Motor neuron (in vitro differentiated cells): ENCODE results near the gene KIF26A. TPM values are rescaled to one million over a fixed set of nuclear protein-coding genes. Genes with fewer than 3 reads are reported as not detected.

Experiments
- ATAC-seq, 8 experiments: fragments of 200-7000 bp; cut with Tn5 transposase; replicated peaks in 6 of 8; 2 replicates each; pipeline ENCODE4 v1.8.0; 2021; ENCODE audit warnings: mild to moderate bottlenecking in 8 of 8, moderate library complexity in 8 of 8
- H3K27ac ChIP-seq, 2 donors: fragments of 250-450 bp; sonication (Bioruptor Pico); 2 replicates each; pipeline ENCODE4 v1.9.0; 2021; ENCODE audit warnings: antibody characterized with exemption in 2 of 2, mild to moderate bottlenecking in 2 of 2, moderate library complexity in 1 of 2
- H3K4me1 ChIP-seq, 2 donors: fragments of 250-450 bp; sonication (Bioruptor Pico); replicated peaks in 1 of 2; 2 replicates each; pipeline ENCODE4 v1.6.1; 2021; ENCODE audit warnings: antibody characterized with exemption in 2 of 2, mild to moderate bottlenecking in 2 of 2, moderate library complexity in 1 of 2
- H3K4me3 ChIP-seq, 5 donors: fragments of 250-450 bp; sonication (Bioruptor Pico); 2 replicates each; pipeline ENCODE4 v1.9.0; 2021; ENCODE audit warnings: antibody characterized with exemption in 5 of 5, mild to moderate bottlenecking in 5 of 5, moderate library complexity in 4 of 5
- WGBS, 10 experiments: fragments of 450-650 bp; shearing (Covaris generic); methylation state at CpG; one replicate each; pipeline ENCODE4 v1.0.0; 2022; 5-methylcytosine and 5-hydroxymethylcytosine counted together
- in situ Hi-C, 9 experiments: fragments of 400-800 bp; cut with MboI; loops; one replicate each; pipeline ENCODE4 v1.15.0; 2021; ENCODE audit warnings: low sequenced_read_pairs in 9 of 9, low pct_unique_long_range_greater_than_20kb in 2 of 9; ENCODE audit not compliant: unreplicated experiment in 9 of 9
- total RNA-seq, 8 experiments: library from RNA; unstranded; fragments of 300-600 nt; gene quantifications; 2 replicates each; pipeline versions ENCODE4 v1.2.3 to v1.2.4, GENCODE V29; 2022

KIF26A gene
- total RNA-seq, 8 experiments from 2014 or later, result 0.20 to 14.2 (median 8.2) TPM

GRCh38 chr14:104179126-104179525, 40.7 kb downstream of the KIF26A start:
- Histone ChIP-seq H3K27ac (no peak overlapping the region), H3K4me3 (no peak overlapping the region), H3K4me1 (peaks cover 13 to 23% of the 10 kb centered on the region in 2 donors)
- no CpG with 5 or more reads among the region's 21 CpGs for WGBS, 10 experiments
- in situ Hi-C loops, result no loop called here
- no peak for ATAC-seq

GRCh38 chr14:104179564-104180129, 41.3 kb downstream of the KIF26A start:
- in situ Hi-C loops, result no loop called here
- Histone ChIP-seq H3K4me3 (no peak overlapping the region), H3K4me1 (peaks cover 13 to 23% of the 10 kb centered on the region in 2 donors), H3K27ac (no peak overlapping the region)
- 100% methylated on average over 3 of the region's 42 CpGs; no CpG with 5 or more reads in 9 of the 10 experiments for WGBS, 10 experiments
- ATAC-seq, result no peak

GRCh38 chr14:104180561-104181165, 42.3 kb downstream of the KIF26A start:
- Histone ChIP-seq H3K4me1 (peaks cover 13 to 28% of the 10 kb centered on the region in 2 donors), H3K4me3 (no peak overlapping the region), H3K27ac (no peak overlapping the region)
- no peak for ATAC-seq
- in situ Hi-C loops, result no loop called here
- 70 to 100% (median 91%) methylated on average over 2 to 8 of the region's 26 CpGs; no CpG with 5 or more reads in 6 of the 10 experiments for WGBS, 10 experiments

GRCh38 chr14:104181761-104182530, 43.6 kb downstream of the KIF26A start:
- Histone ChIP-seq H3K4me3 (no peak overlapping the region), H3K27ac (no peak overlapping the region), H3K4me1 (peaks cover 13 to 28% of the 10 kb centered on the region in 2 donors)
- 70% methylated on average over 2 of the region's 27 CpGs; no CpG with 5 or more reads in 9 of the 10 experiments for WGBS, 10 experiments
- ATAC-seq, result peak in 5 of 8 experiments; percentile 88 to 91 (median 89)
- in situ Hi-C loops, result no loop called here

- no peak for ATAC-seq
Measured at GRCh38 chr14:104182857-104183425, 44.6 kb downstream of the KIF26A start.

GRCh38 chr14:104183796-104184195, 45.4 kb downstream of the KIF26A start:
- Histone ChIP-seq H3K4me3 (no peak overlapping the region), H3K4me1 (peaks cover 13 to 28% of the 10 kb centered on the region in 2 donors), H3K27ac (no peak overlapping the region)
- ATAC-seq, result no peak
- no CpG with 5 or more reads among the region's 13 CpGs for WGBS, 10 experiments
- in situ Hi-C loops, result no loop called here

More at GRCh38 chr14:104182857-104183425, 44.6 kb downstream of the KIF26A start:
- in situ Hi-C loops, result no loop called here
- Histone ChIP-seq H3K27ac (no peak overlapping the region), H3K4me3 (no peak overlapping the region), H3K4me1 (peaks cover 13 to 28% of the 10 kb centered on the region in 2 donors)
- WGBS, 10 experiments, result 20 to 100% (median 94%) methylated on average over 1 to 3 of the region's 16 CpGs; no CpG with 5 or more reads in 7 of the 10 experiments

- in situ Hi-C loops, result no loop called here
- H3K4me3 ChIP-seq, result no peak overlapping the region
- no peak overlapping the region for H3K27ac ChIP-seq
- ATAC-seq, result no peak
- 100% methylated on average over 2 of the region's 12 CpGs; no CpG with 5 or more reads in 9 of the 10 experiments for WGBS, 10 experiments
- peaks cover 13 to 28% of the 10 kb centered on the region in 2 donors for H3K4me1 ChIP-seq
Measured at GRCh38 chr14:104184506-104184905, 46.1 kb downstream of the KIF26A start.

- 50 to 80% methylated on average over 1 to 2 of the region's 20 CpGs; no CpG with 5 or more reads in 8 of the 10 experiments for whole genome bisulfite sequencing, 10 experiments
- Histone ChIP-seq H3K4me3 (no peak overlapping the region), H3K4me1 (peaks cover 13 to 28% of the 10 kb centered on the region in 2 donors), H3K27ac (no peak overlapping the region)
- peak in 3 of 8 experiments; percentile 37 to 80 (median 74) for ATAC-seq
- in situ Hi-C loops, result no loop called here
Measured at GRCh38 chr14:104184911-104185499, 46.6 kb downstream of the KIF26A start.

- peaks cover 13 to 21% of the 10 kb centered on the region in 2 donors for H3K4me1 ChIP-seq
- H3K4me3 ChIP-seq, result no peak overlapping the region
- ATAC-seq, result no peak
- no CpG with 5 or more reads among the region's 16 CpGs for WGBS, 10 experiments
- H3K27ac ChIP-seq, result no peak overlapping the region
- in situ Hi-C loops, result no loop called here
Measured at GRCh38 chr14:104185916-104186495, 47.6 kb downstream of the KIF26A start.

GRCh38 chr14:104186575-104186974, 48.2 kb downstream of the KIF26A start:
- in situ Hi-C loops, result no loop called here
- 100% methylated on average over 1 of the region's 12 CpGs; no CpG with 5 or more reads in 9 of the 10 experiments for WGBS, 10 experiments
- Histone ChIP-seq H3K4me3 (no peak overlapping the region), H3K27ac (no peak overlapping the region), H3K4me1 (peaks cover 14 to 20% of the 10 kb centered on the region in 2 donors)
- no peak for ATAC-seq

- no peak overlapping the region for H3K4me3 ChIP-seq
- no peak overlapping the region for H3K27ac ChIP-seq
- peaks cover 8 to 15% of the 10 kb centered on the region in 2 donors for H3K4me1 ChIP-seq
- in situ Hi-C loops, result no loop called here
- WGBS, 10 experiments, result 50 to 100% (median 80%) methylated on average over 1 to 2 of the region's 27 CpGs; no CpG with 5 or more reads in 5 of the 10 experiments
- peak in 3 of 8 experiments; percentile 22 to 50 (median 24) for ATAC-seq
Measured at GRCh38 chr14:104187121-104187889, 48.9 kb downstream of the KIF26A start.
